Trophoblast cell (in vitro differentiated cells and primary cell): Measurements from ENCODE around the gene MLLT10.
"Not testable (repeated sequence)": the region's sequence is repeated elsewhere in the genome, so short reads cannot be mapped to it uniquely, and the experiment has no call there.

Source experiments
- DNase-seq, 2 donors: peaks; one replicate each; pipeline ENCODE4 v3.0.0-alpha.2; 2016
- H2AFZ ChIP-seq: 2 replicates; pipeline ENCODE4 v1.6.1; 2013; ENCODE audit warnings: low read length, moderate library complexity, mild to moderate bottlenecking; ENCODE audit not compliant: insufficient read depth, poor library complexity
- H2AK5ac ChIP-seq: 2 replicates; pipeline ENCODE4 v1.6.1; 2013; ENCODE audit warnings: mild to moderate bottlenecking, low read length
- H2BK120ac ChIP-seq: 2 replicates; pipeline ENCODE4 v1.6.1; 2013; ENCODE audit warnings: low read length, mild to moderate bottlenecking, moderate library complexity; ENCODE audit not compliant: insufficient read depth, poor library complexity
- H2BK12ac ChIP-seq: 2 replicates; pipeline ENCODE4 v1.6.1; 2013; ENCODE audit warnings: mild to moderate bottlenecking, low read length, moderate library complexity
- H2BK5ac ChIP-seq: 2 replicates; pipeline ENCODE4 v1.6.1; 2013; ENCODE audit warnings: low read length, low read depth, moderate library complexity, mild to moderate bottlenecking; ENCODE audit not compliant: poor library complexity
- H3K14ac ChIP-seq: 2 replicates; pipeline ENCODE4 v1.6.1; 2013; ENCODE audit warnings: mild to moderate bottlenecking, low read length
- H3K18ac ChIP-seq: 2 replicates; pipeline ENCODE4 v1.6.1; 2013; ENCODE audit warnings: mild to moderate bottlenecking, low read length
- H3K23ac ChIP-seq: 2 replicates; pipeline ENCODE4 v1.6.1; 2013; ENCODE audit warnings: low read length
- H3K27ac ChIP-seq: 2 replicates; pipeline ENCODE4 v1.5.1; 2013; ENCODE audit warnings: low read depth, mild to moderate bottlenecking, inconsistent platforms, low read length, moderate library complexity
- H3K27me3 ChIP-seq: 2 replicates; pipeline ENCODE4 v1.6.1; 2013; ENCODE audit warnings: inconsistent platforms, mild to moderate bottlenecking, low read length, moderate library complexity; ENCODE audit not compliant: insufficient read depth
- H3K36me3 ChIP-seq, 2 experiments: 1 replicate in 1 of 2; 2 replicates in 1 of 2; pipeline ENCODE4 v1.6.1; 2013; ENCODE audit warnings: low read length in 2 of 2, mild to moderate bottlenecking in 2 of 2, moderate library complexity in 1 of 2; ENCODE audit not compliant: insufficient read depth in 2 of 2, control insufficient read depth in 1 of 2
- H3K4ac ChIP-seq: 2 replicates; pipeline ENCODE4 v1.6.1; 2013; ENCODE audit warnings: low read depth, mild to moderate bottlenecking, low read length, moderate library complexity
- H3K4me1 ChIP-seq, 2 experiments: 1 replicate in 1 of 2; 2 replicates in 1 of 2; pipeline ENCODE4 v1.6.1; 2013; ENCODE audit warnings: low read length in 2 of 2, mild to moderate bottlenecking in 2 of 2, moderate library complexity in 1 of 2; ENCODE audit not compliant: insufficient read depth in 2 of 2, control insufficient read depth in 1 of 2
- H3K4me2 ChIP-seq: 2 replicates; pipeline ENCODE4 v1.6.1; 2013; ENCODE audit warnings: inconsistent platforms, mild to moderate bottlenecking, low read length, moderate library complexity
- H3K4me3 ChIP-seq: 2 replicates; pipeline ENCODE4 v1.5.1; 2013; ENCODE audit warnings: mild to moderate bottlenecking, low read depth, low read length, inconsistent platforms
- H3K79me1 ChIP-seq: one replicate; pipeline ENCODE4 v1.6.1; 2013; ENCODE audit warnings: low read length
- H3K79me2 ChIP-seq: 2 replicates; pipeline ENCODE4 v1.6.1; 2013; ENCODE audit warnings: low read length, mild to moderate bottlenecking; ENCODE audit not compliant: control insufficient read depth, insufficient read depth, poor library complexity
- H3K9ac ChIP-seq: 2 replicates; pipeline ENCODE4 v1.6.1; 2013; ENCODE audit warnings: mild to moderate bottlenecking, low read length
- H3K9me3 ChIP-seq: 2 replicates; pipeline ENCODE4 v1.6.1; 2013; ENCODE audit warnings: low read depth, mild to moderate bottlenecking, control low read depth, inconsistent platforms, low read length; ENCODE audit not compliant: insufficient read depth
- H4K12ac ChIP-seq: 2 replicates; pipeline ENCODE4 v1.6.1; 2013; ENCODE audit warnings: low read depth, mild to moderate bottlenecking, low read length, moderate library complexity
- H4K8ac ChIP-seq: 2 replicates; pipeline ENCODE4 v1.6.1; 2013; ENCODE audit warnings: low read depth, mild to moderate bottlenecking, low read length, moderate library complexity
- H4K91ac ChIP-seq: one replicate; pipeline ENCODE4 v1.6.1; 2013; ENCODE audit warnings: low read depth, mild to moderate bottlenecking, low read length, moderate library complexity
- WGBS: extraction: QIAGEN DNeasy Blood & Tissue Kit; methylation state at CpG from one replicate; pipeline ENCODE4 v1.1.7; 2013; ENCODE audit warnings: missing lambda C conversion rate; ENCODE audit not compliant: insufficient read length, insufficient coverage; ENCODE audit errors: extremely low coverage; 5-methylcytosine and 5-hydroxymethylcytosine counted together

MLLT10 gene

DNA sequence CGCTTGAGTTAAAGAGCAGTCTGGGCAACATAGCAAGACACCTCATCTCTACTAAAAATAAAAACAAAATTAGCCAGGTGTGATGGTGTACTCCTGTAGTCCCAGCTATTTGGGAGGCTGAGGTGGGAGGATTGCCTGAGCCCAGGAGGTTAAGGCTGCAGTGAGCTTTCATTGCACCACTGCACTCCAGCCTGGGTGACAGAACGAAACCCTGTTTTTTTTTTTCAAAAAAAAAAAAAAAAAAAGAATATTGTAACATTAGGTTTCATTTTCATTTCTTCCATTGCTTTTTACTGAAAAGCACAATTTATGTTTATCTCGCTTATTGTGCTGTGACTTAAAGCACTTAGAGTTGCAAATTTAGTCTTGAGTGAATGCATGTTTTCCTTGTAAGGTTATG is 80.0 kb downstream of the MLLT10 start:
- Histone ChIP-seq H3K4me3 (no peak overlapping the region), H3K9me3 (no peaks in the 10 kb centered on the region), H3K27ac (no peak overlapping the region), H2BK120ac (no peak overlapping the region), H4K91ac (no peak overlapping the region), H3K4me2 (no peak overlapping the region), H2AFZ (no peak overlapping the region), H3K4ac (no peak overlapping the region), H3K14ac (no peak overlapping the region), H3K27me3 (no peaks in the 10 kb centered on the region), H2AK5ac (no peak overlapping the region), H3K36me3 (peaks cover 2 to 7% of the 10 kb centered on the region in 2 experiments), H2BK12ac (no peak overlapping the region), H3K18ac (no peak overlapping the region), H3K23ac (no peak overlapping the region), H2BK5ac (no peak overlapping the region), H3K9ac (no peak overlapping the region), H3K4me1 (peaks cover 2 to 8% of the 10 kb centered on the region in 2 experiments), H4K12ac (no peak overlapping the region), H3K79me2 (no peaks in the 10 kb centered on the region), H4K8ac (no peak overlapping the region), H3K79me1 (no peaks in the 10 kb centered on the region)
- DNase-seq = no peak
- WGBS = no CpG with 5 or more reads among the region's 3 CpGs

DNA sequence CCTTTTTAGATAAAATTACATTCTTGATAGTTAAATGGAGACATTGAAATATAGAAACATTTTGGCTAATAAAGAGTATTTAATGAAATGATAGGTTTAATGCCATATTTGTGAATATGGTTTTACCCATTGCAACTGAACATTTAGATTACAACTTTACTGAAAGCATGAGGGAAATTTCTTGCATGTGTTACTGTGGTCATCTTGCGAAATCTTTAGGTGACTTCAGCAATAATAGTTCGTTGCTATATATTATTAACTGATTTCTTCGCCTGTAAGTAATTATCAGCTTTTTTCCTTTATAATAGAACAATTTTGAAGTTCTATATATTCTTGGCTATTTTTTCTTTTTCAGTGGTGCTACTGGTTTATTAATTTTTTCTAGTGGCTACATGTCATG is 83.2 kb downstream of the MLLT10 start:
- peak in 1 of 2 donors; percentile 8 for DNase-seq
- Histone ChIP-seq H3K27ac (no peak overlapping the region), H3K4me1 (no peaks in the 10 kb centered on the region), H3K18ac (no peak overlapping the region), H3K23ac (no peak overlapping the region), H3K36me3 (peaks cover 3 to 12% of the 10 kb centered on the region in 2 experiments), H2BK12ac (no peak overlapping the region), H3K79me1 (no peaks in the 10 kb centered on the region), H2BK120ac (no peak overlapping the region), H3K9ac (no peak overlapping the region), H3K4ac (no peak overlapping the region), H2AK5ac (no peak overlapping the region), H2AFZ (no peak overlapping the region), H2BK5ac (no peak overlapping the region), H3K27me3 (no peaks in the 10 kb centered on the region), H3K4me3 (no peak overlapping the region), H3K9me3 (no peaks in the 10 kb centered on the region), H3K14ac (no peak overlapping the region), H3K4me2 (no peak overlapping the region), H4K8ac (no peak overlapping the region), H3K79me2 (no peaks in the 10 kb centered on the region), H4K91ac (no peak overlapping the region), H4K12ac (no peak overlapping the region)
- WGBS = no CpG with 5 or more reads among the region's 3 CpGs

DNA sequence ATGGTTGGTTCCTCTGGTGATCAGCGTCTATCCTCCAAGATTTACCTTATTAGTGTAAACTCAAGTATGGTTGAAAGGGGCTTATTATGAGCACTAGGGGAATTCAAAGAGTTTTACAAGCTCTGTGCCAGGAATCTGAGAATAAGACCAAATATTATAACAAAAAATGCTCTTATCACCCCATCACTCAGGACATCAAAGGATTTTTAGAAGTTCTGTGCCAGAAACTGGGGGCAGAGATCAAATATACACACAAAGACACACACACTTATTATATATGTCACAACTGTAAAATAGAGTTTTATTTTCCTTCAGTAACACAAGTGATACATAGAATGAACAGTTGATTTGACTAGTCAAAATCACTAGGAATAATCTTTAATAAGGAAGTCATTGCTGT is 89.3 kb downstream of the MLLT10 start:
- no peak overlapping the region for H2AFZ ChIP-seq
- no peak overlapping the region for H4K8ac ChIP-seq
- no peaks in the 10 kb centered on the region for H3K27me3 ChIP-seq
- H3K18ac ChIP-seq = no peak overlapping the region
- H3K9me3 ChIP-seq = no peaks in the 10 kb centered on the region
- peaks cover 10 to 11% of the 10 kb centered on the region in 2 experiments for H3K36me3 ChIP-seq
- H3K79me1 ChIP-seq = no peaks in the 10 kb centered on the region
- no peak overlapping the region for H4K12ac ChIP-seq
- no peaks in the 10 kb centered on the region for H3K4me1 ChIP-seq
- H3K27ac ChIP-seq = no peak overlapping the region
- no peak overlapping the region for H2BK120ac ChIP-seq
- no peak overlapping the region for H2BK12ac ChIP-seq
- H3K14ac ChIP-seq = no peak overlapping the region
- no CpG with 5 or more reads among the region's 1 CpG for WGBS
- H3K4me3 ChIP-seq = no peak overlapping the region
- H2AK5ac ChIP-seq = no peak overlapping the region
- no peak overlapping the region for H3K9ac ChIP-seq
- H4K91ac ChIP-seq = no peak overlapping the region
- H3K23ac ChIP-seq = no peak overlapping the region
- H3K4ac ChIP-seq = no peak overlapping the region
- H3K4me2 ChIP-seq = no peak overlapping the region
- H3K79me2 ChIP-seq = no peaks in the 10 kb centered on the region
- no peak for DNase-seq
- no peak overlapping the region for H2BK5ac ChIP-seq

DNA sequence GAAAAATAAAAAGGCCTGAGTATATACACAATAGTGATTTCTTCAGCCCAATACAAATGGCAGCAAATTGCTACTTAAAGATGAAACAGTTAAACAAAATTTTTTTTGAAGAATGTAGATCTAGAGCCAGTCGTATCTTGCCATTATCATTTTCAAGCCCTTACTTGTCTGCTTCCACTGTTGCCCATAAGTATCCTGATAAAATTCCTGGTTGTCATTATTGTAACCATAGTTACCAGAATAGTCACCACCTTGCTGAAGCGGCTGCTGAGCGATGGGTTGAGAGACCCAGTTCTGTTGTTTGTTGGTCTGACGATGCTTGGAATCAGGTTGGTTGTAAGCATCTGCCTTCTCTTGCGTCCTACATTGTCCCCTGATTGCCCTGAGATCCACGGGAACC is 90.4 kb downstream of the MLLT10 start:
- not testable (repeated sequence) for H3K27me3 ChIP-seq, H4K8ac ChIP-seq, H2AFZ ChIP-seq, H3K23ac ChIP-seq, H3K18ac ChIP-seq, H2BK12ac ChIP-seq, H3K27ac ChIP-seq, H3K4me1 ChIP-seq, DNase-seq, H4K12ac ChIP-seq, H3K79me2 ChIP-seq, H3K9me3 ChIP-seq, H2BK120ac ChIP-seq, H3K4me2 ChIP-seq, H3K9ac ChIP-seq, H3K4me3 ChIP-seq, H4K91ac ChIP-seq, H2BK5ac ChIP-seq, H3K79me1 ChIP-seq, H3K14ac ChIP-seq, H3K4ac ChIP-seq, H2AK5ac ChIP-seq
- peaks cover 10 to 14% of the 10 kb centered on the region in 2 experiments for H3K36me3 ChIP-seq
- WGBS = no CpG with 5 or more reads among the region's 6 CpGs
